ENCODE results near the gene TSNAX. TPM values are rescaled to one million over a fixed set of nuclear protein-coding genes. Genes with fewer than 3 reads are reported as not detected.

The TSNAX gene
- total and polyA plus RNA-seq, 2 of the 4 experiments (the other 2 are of a cell fraction) = 19.6 to 60.6 TPM

DNA sequence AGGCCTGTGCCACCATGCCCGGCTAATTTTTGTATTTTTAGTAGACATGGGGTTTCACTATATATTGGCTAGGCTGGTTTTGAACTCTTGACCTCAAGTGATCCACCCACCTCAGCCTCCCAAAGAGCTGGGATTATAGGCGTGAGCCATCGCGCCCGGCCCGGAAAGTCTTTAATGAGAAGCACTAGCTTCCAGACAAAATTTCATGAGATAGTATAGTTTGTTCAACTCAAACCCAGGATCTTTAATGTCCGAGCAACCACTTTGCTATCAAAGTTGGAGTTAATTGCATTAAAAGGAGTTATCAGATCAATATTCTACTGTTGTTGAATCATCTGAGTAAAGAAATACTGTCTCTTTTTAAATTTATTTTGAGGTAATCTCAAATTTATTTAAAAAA, 4.8 kb downstream of the TSNAX start:
- Histone ChIP-seq H2AFZ (replicated peaks; ENCODE audit: low read length, poor library complexity) (no peak overlapping the region), H3K56ac (ENCODE audit: extremely low read depth, insufficient read depth, low read length) (no peak overlapping the region), H3K9me1 (ENCODE audit: insufficient read depth, low read length) (peaks cover 2% of the 10 kb centered on the region; the same call in 1 of the 2 replicates), H3K36me3 (ENCODE audit: control insufficient read depth, insufficient read depth, low read length) (peaks cover 10% of the 10 kb centered on the region), H2BK15ac (ENCODE audit: low read depth, low read length) (no peak overlapping the region), H2BK5ac (ENCODE audit: low read depth, low read length, poor library complexity, severe bottlenecking) (no peak overlapping the region), H3K4me2 (ENCODE audit: low read depth, low read length) (no peak overlapping the region), H3K27ac (ENCODE audit: insufficient read depth, low read length) (no peak overlapping the region), H3K79me1 (ENCODE audit: low read depth in 1 of 2, low read length in 2 of 2) (peaks cover 12 to 33% of the 10 kb centered on the region in 2 experiments), H4K91ac (ENCODE audit: insufficient read depth, low read depth, low read length) (no peak overlapping the region), H2AK9ac (replicated peaks; ENCODE audit: low read depth, low read length, poor library complexity) (no peak overlapping the region), H4K8ac (ENCODE audit: low read depth in 2 of 2, low read length in 2 of 2) (no peak overlapping the region), H3K27me3 (ENCODE audit: control insufficient read depth, insufficient read depth, low read length) (no peaks in the 10 kb centered on the region), H4K5ac (ENCODE audit: low read depth, low read length) (no peak overlapping the region), H4K20me1 (ENCODE audit: insufficient read depth, low read length) (no peaks in the 10 kb centered on the region; the same call in 1 of the 2 replicates), H3K9me3 (ENCODE audit: control insufficient read depth, insufficient read depth, low read length) (no peaks in the 10 kb centered on the region), H3K23ac (ENCODE audit: low read depth, low read length) (no peak overlapping the region), H2BK120ac (ENCODE audit: low read depth, low read length) (no peak overlapping the region), H3K18ac (ENCODE audit: low read depth, low read length) (no peak overlapping the region), H3K9ac (ENCODE audit: low read depth, low read length) (no peak overlapping the region), H3K4me1 (ENCODE audit: control insufficient read depth, insufficient read depth, low read length) (peaks cover 3% of the 10 kb centered on the region), H3K4me3 (ENCODE audit: insufficient read depth, low read depth, low read length) (no peak overlapping the region), H2AK5ac (ENCODE audit: low read depth, low read length) (no peak overlapping the region), H3K14ac (replicated peaks; ENCODE audit: low read depth, low read length) (no peak overlapping the region), H3K4ac (ENCODE audit: low read depth, low read length) (no peak overlapping the region), H2BK20ac (ENCODE audit: low read depth, low read length) (no peak overlapping the region)
- TF ChIP-seq MAZ (IDR thresholded peaks at IDR 0.05; ENCODE audit: borderline replicate concordance, low read depth, low read length) = no peak
- TF ChIP-seq SMC3 (IDR thresholded peaks at IDR 0.05; ENCODE audit: low read depth, low read length) = no peak
- no peak for TF ChIP-seq CTCF (conservative IDR thresholded peaks at IDR 0.05; ENCODE audit: low read depth, low read length)
- TF ChIP-seq BHLHE40 (IDR thresholded peaks at IDR 0.05; ENCODE audit: low read depth, low read length) = no peak
- no peak for TF ChIP-seq POLR2A (IDR thresholded peaks at IDR 0.05; ENCODE audit: low read depth, low read length)
- no peak for TF ChIP-seq MXI1 (IDR thresholded peaks at IDR 0.05; ENCODE audit: borderline replicate concordance, low read depth, low read length)
- no peak for TF ChIP-seq FOS (IDR thresholded peaks at IDR 0.05; ENCODE audit: low read depth, low read length)
- TF ChIP-seq RAD21 (IDR thresholded peaks at IDR 0.05; ENCODE audit: low read length) = no peak
- no peak for TF ChIP-seq CEBPB (IDR thresholded peaks at IDR 0.05; ENCODE audit: low read depth, low read length)
- no peak for TF ChIP-seq CHD1 (IDR thresholded peaks at IDR 0.05; ENCODE audit: low read depth, low read length)
- no peak for TF ChIP-seq USF2 (IDR thresholded peaks at IDR 0.05; ENCODE audit: low read depth, low read length)
- TF ChIP-seq, protein P1, sequence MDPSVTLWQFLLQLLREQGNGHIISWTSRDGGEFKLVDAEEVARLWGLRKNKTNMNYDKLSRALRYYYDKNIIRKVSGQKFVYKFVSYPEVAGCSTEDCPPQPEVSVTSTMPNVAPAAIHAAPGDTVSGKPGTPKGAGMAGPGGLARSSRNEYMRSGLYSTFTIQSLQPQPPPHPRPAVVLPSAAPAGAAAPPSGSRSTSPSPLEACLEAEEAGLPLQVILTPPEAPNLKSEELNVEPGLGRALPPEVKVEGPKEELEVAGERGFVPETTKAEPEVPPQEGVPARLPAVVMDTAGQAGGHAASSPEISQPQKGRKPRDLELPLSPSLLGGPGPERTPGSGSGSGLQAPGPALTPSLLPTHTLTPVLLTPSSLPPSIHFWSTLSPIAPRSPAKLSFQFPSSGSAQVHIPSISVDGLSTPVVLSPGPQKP (IDR thresholded peaks at IDR 0.05; ENCODE audit: borderline replicate concordance, low read depth, low read length) = no peak
- no peak for TF ChIP-seq RFX5 (IDR thresholded peaks at IDR 0.05; ENCODE audit: low read depth, low read length)
- no peak for TF ChIP-seq RCOR1 (IDR thresholded peaks at IDR 0.05; ENCODE audit: insufficient replicate concordance, low read length)
- no peak for TF ChIP-seq MAFK (IDR thresholded peaks at IDR 0.05; ENCODE audit: low read depth, low read length)
- TF ChIP-seq NFE2L2 (IDR thresholded peaks at IDR 0.05; ENCODE audit: low read depth, low read length) = no peak
- WGBS, 2 experiments (ENCODE audit: extremely low coverage in 2 of 2, insufficient read length in 1 of 2) = no CpG with 5 or more reads among the region's 7 CpGs
- CTCF ChIA-PET = no interaction called here
- DNase-seq (no peak), ATAC-seq (ENCODE audit: low read depth) (no peak)
- POLR2A ChIA-PET (ENCODE audit: unreplicated experiment) = no interaction called here
- dilution Hi-C loops (cut with HindIII; ENCODE audit: low sequenced_read_pairs, unreplicated experiment) = no loop called here
- intact Hi-C loops (cut with micrococcal nuclease) = no loop called here
- in situ Hi-C loops (cut with MboI; ENCODE audit: low sequenced_read_pairs) = no loop called here
- BruUV-seq (replicated peaks) = no TSS peak

All from IMR-90 (cell line).